ENCODE data around the gene GPX8.

GPX8 gene

DNA sequence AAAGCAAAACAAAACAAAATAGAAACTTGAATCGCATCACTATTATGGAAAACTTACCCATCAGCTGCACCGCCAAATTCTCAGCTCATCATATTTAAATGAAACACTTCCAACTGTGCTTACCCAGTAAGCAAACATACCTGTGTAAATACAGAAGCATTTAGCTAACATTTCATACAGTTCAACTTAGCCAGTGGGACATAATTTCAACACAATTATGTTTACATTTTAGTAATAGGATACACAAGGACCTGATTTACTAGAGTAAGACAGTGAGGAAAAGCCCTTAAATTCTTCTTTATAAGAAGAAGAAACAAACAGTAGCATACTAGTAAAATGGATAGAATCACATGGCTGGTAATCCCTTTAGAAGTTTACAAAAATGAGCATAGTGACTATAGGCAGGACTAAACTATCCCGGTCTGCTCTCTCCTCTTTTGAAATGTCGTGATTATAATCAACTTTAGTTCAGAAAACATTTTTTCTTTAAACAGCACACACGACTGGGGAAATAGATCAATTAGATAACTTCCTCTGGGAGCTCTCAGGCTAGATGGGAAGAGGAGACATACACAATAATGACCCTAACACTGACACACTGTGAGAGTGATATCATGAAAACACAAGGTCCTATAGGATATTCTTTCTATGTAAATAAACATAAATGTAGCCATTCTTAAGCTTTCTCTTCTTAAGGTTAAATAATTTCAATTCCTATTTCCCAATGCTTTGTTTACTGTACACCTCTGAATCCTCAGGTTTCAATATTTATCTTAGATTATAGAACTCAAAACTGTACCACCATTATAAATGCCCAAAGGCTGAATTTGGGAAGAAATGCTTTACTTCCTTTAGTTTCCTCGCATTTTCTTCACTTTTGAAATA, 28.9 kb downstream of the GPX8 start:
- no peaks in the 10 kb centered on the region for H3K36me3 Mint-ChIP-seq (ENCODE audit: low read depth)
- H3K9me3 Mint-ChIP-seq = no peaks in the 10 kb centered on the region
- H3K27ac Mint-ChIP-seq = no peak overlapping the region
- H3K4me3 Mint-ChIP-seq = no peak overlapping the region
- no peaks in the 10 kb centered on the region for H3K4me1 Mint-ChIP-seq
- TF ChIP-seq, protein P1, sequence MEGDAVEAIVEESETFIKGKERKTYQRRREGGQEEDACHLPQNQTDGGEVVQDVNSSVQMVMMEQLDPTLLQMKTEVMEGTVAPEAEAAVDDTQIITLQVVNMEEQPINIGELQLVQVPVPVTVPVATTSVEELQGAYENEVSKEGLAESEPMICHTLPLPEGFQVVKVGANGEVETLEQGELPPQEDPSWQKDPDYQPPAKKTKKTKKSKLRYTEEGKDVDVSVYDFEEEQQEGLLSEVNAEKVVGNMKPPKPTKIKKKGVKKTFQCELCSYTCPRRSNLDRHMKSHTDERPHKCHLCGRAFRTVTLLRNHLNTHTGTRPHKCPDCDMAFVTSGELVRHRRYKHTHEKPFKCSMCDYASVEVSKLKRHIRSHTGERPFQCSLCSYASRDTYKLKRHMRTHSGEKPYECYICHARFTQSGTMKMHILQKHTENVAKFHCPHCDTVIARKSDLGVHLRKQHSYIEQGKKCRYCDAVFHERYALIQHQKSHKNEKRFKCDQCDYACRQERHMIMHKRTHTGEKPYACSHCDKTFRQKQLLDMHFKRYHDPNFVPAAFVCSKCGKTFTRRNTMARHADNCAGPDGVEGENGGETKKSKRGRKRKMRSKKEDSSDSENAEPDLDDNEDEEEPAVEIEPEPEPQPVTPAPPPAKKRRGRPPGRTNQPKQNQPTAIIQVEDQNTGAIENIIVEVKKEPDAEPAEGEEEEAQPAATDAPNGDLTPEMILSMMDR (IDR thresholded peaks at IDR 0.05; ENCODE audit: unreplicated experiment in 3 of 3) = no peak
- peaks cover 72% of the 10 kb centered on the region for H3K27me3 Mint-ChIP-seq (ENCODE audit: low read depth)

DNA sequence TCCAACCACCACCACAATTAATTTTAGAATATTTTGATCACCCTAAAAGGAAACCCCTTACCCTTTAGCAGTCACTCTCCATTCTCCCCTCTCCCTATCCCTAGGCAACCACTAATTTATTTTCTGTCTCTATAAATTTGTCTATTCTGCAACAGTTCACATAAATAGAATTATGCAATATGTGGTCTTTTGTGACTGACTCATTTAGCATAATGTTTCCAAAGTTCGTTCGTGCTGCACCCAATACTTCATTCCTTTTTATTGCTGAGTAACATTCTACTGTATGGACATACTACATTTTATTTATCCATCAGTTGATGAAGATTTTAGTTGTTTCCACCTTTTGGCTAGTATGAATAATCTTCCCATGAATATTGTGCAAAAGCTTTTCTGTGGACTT, 31.2 kb downstream of the GPX8 start:
- TF ChIP-seq, protein P1 (IDR thresholded peaks at IDR 0.05; ENCODE audit: unreplicated experiment in 3 of 3) = no peak
- Mint-ChIP-seq H3K9me3 (no peaks in the 10 kb centered on the region), H3K36me3 (ENCODE audit: low read depth) (no peaks in the 10 kb centered on the region), H3K4me1 (no peaks in the 10 kb centered on the region), H3K4me3 (no peak overlapping the region), H3K27me3 (ENCODE audit: low read depth) (peaks cover 73% of the 10 kb centered on the region), H3K27ac (no peak overlapping the region)

DNA sequence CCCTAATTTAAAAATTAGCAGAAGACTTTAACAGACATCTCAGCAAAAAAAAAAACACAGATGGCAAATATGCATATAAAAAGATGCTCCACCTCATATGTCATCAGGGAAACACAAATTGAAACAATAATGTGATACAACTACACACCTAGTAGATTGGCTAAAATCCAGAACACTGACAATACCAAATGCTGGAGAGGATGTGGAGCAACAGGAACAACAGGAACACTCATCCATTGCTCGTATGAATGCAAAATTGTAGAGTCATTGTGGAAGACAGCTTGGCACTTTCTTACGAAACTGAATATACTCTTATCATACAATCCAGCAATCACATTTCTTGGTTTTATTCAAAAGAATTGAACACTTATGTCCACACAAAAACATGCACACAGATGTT, 45.0 kb downstream of the GPX8 start:
- Mint-ChIP-seq H3K36me3 (ENCODE audit: low read depth) (no peaks in the 10 kb centered on the region), H3K27ac (no peak overlapping the region), H3K27me3 (ENCODE audit: low read depth) (peaks cover 48% of the 10 kb centered on the region), H3K4me3 (no peak overlapping the region), H3K9me3 (no peaks in the 10 kb centered on the region), H3K4me1 (no peaks in the 10 kb centered on the region)
- TF ChIP-seq, protein P1 (IDR thresholded peaks at IDR 0.05; ENCODE audit: unreplicated experiment in 3 of 3) = no peak

DNA sequence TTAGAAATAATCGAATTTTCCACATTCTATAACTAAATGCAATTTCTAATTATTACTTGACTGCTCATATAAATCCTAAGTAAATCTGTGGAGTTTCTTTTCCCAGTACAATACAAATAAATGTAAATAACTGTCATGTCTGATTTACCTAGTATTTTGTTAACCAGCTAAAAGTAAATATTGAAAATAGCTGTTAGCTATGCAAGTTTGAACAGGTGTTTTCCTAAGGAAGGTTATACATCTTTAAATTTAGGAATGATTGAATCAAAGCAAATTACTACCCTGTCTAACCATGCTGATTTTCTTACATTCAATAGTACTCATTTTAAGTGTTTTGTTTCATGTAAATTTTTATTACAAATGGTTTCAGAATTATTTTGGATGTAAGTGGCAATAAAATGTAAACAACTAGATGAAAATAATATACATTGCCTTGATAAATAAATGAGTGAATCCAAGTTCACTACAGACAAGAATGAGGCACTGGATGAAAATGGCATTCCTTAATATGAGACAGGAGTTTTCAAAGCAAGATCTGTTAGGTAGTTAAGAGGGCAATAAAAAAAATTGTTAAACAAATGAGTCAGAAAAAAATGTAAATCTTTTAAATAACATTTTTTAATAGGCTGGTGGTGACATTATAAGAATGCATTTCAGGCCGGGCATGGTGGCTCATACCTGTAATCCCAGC, 51.4 kb downstream of the GPX8 start:
- Mint-ChIP-seq H3K9me3 (no peaks in the 10 kb centered on the region), H3K27ac (no peak overlapping the region), H3K27me3 (ENCODE audit: low read depth) (peaks cover 38% of the 10 kb centered on the region), H3K36me3 (ENCODE audit: low read depth) (no peaks in the 10 kb centered on the region), H3K4me1 (no peaks in the 10 kb centered on the region), H3K4me3 (no peak overlapping the region)
- TF ChIP-seq, protein P1 (IDR thresholded peaks at IDR 0.05; ENCODE audit: unreplicated experiment in 3 of 3) = no peak

Measured in nephron (organoid).